ENCODE results near the gene KLHL21. TPM values are rescaled to one million over a fixed set of nuclear protein-coding genes. Genes with fewer than 3 reads are reported as not detected.

The KLHL21 gene
- total RNA-seq, 1 experiment from 2014 or later: 17.6 TPM

- ATAC-seq: no peak
- H3K27ac Mint-ChIP-seq: no peak overlapping the region
- no peaks in the 10 kb centered on the region for H3K9me3 Mint-ChIP-seq
- POLR2A ChIA-PET: no interaction called here
- peaks cover 65% of the 10 kb centered on the region for H3K36me3 Mint-ChIP-seq
- DNase-seq (ENCODE audit: low spot score): no peak
- CTCF ChIA-PET: interaction anchor here (0.6 to 2.9 kb wide), 6 partner anchors 11 to 152 kb away, joined by 3 to 15 read pairs (median 6); partner anchors contain the start of gene THAP3
- H3K27me3 Mint-ChIP-seq (ENCODE audit: low read depth): no peaks in the 10 kb centered on the region
- H3K4me3 Mint-ChIP-seq: no peak overlapping the region
- no peaks in the 10 kb centered on the region for H3K4me1 Mint-ChIP-seq
- TF ChIP-seq ZNF317 (CRISPR knock-in tag; IDR thresholded peaks at IDR 0.05; ENCODE audit: borderline replicate concordance, low read depth): no peak
- no peak for TF ChIP-seq TCF7 (CRISPR knock-in tag; IDR thresholded peaks at IDR 0.05; ENCODE audit: low read depth)
- TF ChIP-seq ZSCAN18 (CRISPR knock-in tag; IDR thresholded peaks at IDR 0.05): no peak
- no peak for TF ChIP-seq JAZF1 (CRISPR knock-in tag; IDR thresholded peaks at IDR 0.05)
- TF ChIP-seq EMX1 (CRISPR knock-in tag; IDR thresholded peaks at IDR 0.05): no peak
- TF ChIP-seq NR3C1 (CRISPR knock-in tag; conservative IDR thresholded peaks at IDR 0.05; ENCODE audit: low read depth): no peak
- TF ChIP-seq GRHL2 (CRISPR knock-in tag; IDR thresholded peaks at IDR 0.05; ENCODE audit: insufficient replicate concordance, severe bottlenecking): no peak
- no peak for TF ChIP-seq GABPB1 (CRISPR knock-in tag; IDR thresholded peaks at IDR 0.05)
- TF ChIP-seq CREB1 (CRISPR knock-in tag; IDR thresholded peaks at IDR 0.05): no peak
- TF ChIP-seq ZNF671 (CRISPR knock-in tag; IDR thresholded peaks at IDR 0.05): no peak
- no peak for TF ChIP-seq NR1H2 (CRISPR knock-in tag; IDR thresholded peaks at IDR 0.05)
- TF ChIP-seq IRF2 (CRISPR knock-in tag; IDR thresholded peaks at IDR 0.05; ENCODE audit: borderline replicate concordance, low read depth): no peak
- no peak for TF ChIP-seq ZNF396 (CRISPR knock-in tag; IDR thresholded peaks at IDR 0.05; ENCODE audit: borderline replicate concordance)
- no peak for TF ChIP-seq SP1 (CRISPR knock-in tag; conservative IDR thresholded peaks at IDR 0.05)
- TF ChIP-seq ZNF512 (CRISPR knock-in tag; IDR thresholded peaks at IDR 0.05; ENCODE audit: borderline replicate concordance): no peak
Observed at GRCh38 chr1:6635910-6636760, 33.5 kb upstream of the KLHL21 start.

- TF ChIP-seq E2F4 (CRISPR knock-in tag; IDR thresholded peaks at IDR 0.05; ENCODE audit: borderline replicate concordance, low read depth) (no peak), ATF2 (CRISPR knock-in tag; IDR thresholded peaks at IDR 0.05; ENCODE audit: borderline replicate concordance, low read depth) (no peak), USF2 (CRISPR knock-in tag; IDR thresholded peaks at IDR 0.05) (no peak), PRDM15 (CRISPR knock-in tag; IDR thresholded peaks at IDR 0.05) (no peak), ZBTB43 (CRISPR knock-in tag; IDR thresholded peaks at IDR 0.05) (no peak), JAZF1 (CRISPR knock-in tag; IDR thresholded peaks at IDR 0.05) (no peak), ZNF317 (CRISPR knock-in tag; IDR thresholded peaks at IDR 0.05; ENCODE audit: borderline replicate concordance, low read depth) (no peak)
- Mint-ChIP-seq H3K4me3 (no peak overlapping the region), H3K9me3 (no peaks in the 10 kb centered on the region), H3K36me3 (peaks cover 58% of the 10 kb centered on the region), H3K27me3 (ENCODE audit: low read depth) (no peaks in the 10 kb centered on the region), H3K27ac (no peak overlapping the region), H3K4me1 (no peaks in the 10 kb centered on the region)
- DNase-seq (ENCODE audit: low spot score) (no peak), ATAC-seq (no peak)
- CTCF ChIA-PET: interaction anchor here (0.6 to 2.9 kb wide), 19 partner anchors 9 to 395 kb away, joined by 3 to 15 read pairs (median 4); partner anchors contain the start of genes NOL9, TAS1R1, THAP3 and ZBTB48
- POLR2A ChIA-PET: interaction anchor here (0.9 to 1.1 kb wide), 2 partner anchors 10 to 33 kb away, joined by 3 read pairs; partner anchors contain the start of gene KLHL21
Observed at GRCh38 chr1:6635161-6635909, 32.7 kb upstream of the KLHL21 start.

Measured in WTC11 (cell line).